Activated CD4-positive, alpha-beta T cell treated with anti-CD3 and anti-CD28 coated beads, Interleukin-10, Interleukin-2, amounts not matched to agents 100 ng/mL and 50 ng/mL, durations not matched to agents 16 hours and 8 hours (primary cell): ENCODE results near the gene GINS3.

Experiments used
- DNase-seq: peaks from one replicate; pipeline ENCODE4 v3.0.0-alpha.2; 2020

The GINS3 gene

DNA sequence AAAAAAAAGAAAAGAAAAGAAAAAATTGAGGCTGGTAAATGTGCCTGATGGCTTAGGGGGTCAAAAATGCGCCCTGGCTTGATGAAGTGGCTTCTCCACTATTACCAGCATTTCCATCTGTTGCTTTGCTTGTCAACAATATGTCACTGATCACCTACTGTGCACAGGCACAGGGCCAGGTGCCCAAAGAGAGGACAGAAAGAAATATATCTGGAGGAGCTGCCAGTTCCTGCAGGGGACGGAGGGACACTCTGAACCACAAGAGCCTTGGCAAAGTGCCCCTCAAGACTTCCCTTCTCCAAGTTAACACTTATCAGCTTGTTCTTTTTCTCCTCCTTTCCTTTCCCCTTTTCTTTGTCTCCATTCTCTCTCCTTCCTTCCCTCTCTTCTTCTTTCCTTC, 34.7 kb downstream of the GINS3 start:
- DNase-seq: no peak

DNA sequence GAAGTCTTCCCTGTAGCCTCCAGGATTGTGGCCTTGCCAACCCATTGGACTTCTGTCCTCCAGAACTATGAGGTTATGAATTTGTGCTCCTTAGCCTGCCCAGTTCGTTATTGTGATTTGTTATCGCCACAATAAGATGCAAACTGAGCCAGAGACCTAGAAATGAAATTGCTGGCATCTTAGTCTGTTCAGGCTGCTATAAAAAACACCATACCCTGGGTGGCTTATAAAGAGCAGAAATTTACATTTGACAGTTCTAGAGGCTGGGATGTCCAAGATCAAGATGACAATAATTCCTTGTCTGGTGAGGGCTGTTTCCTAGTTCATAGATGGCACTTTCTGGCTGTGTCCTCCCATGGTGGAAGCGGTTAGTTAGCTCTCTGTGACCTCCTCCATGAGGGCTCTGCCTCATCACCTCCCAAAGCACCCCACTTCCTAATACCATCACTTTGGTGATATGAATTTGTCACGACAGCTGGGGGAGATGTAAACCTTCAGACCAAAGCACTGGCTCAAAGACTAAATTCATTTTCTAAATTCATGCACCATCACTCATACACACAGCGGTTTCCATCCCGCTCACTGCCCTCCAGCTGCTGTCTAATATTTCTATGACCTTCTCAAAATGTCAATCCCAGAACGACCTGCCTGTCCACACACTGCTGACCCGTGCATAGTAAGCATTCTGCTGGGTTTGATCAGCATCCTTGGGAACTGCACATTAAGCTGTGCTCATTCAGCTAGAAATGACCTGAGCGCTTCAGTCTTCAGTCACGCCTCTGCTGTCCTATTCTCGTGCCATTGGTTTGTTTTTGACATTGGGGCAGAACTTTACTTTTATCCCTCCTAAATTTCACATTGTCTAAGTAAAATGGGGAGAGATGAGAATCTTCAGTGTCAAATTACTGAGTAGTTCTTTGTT, 36.6 kb downstream of the GINS3 start:
- no peak for DNase-seq

DNA sequence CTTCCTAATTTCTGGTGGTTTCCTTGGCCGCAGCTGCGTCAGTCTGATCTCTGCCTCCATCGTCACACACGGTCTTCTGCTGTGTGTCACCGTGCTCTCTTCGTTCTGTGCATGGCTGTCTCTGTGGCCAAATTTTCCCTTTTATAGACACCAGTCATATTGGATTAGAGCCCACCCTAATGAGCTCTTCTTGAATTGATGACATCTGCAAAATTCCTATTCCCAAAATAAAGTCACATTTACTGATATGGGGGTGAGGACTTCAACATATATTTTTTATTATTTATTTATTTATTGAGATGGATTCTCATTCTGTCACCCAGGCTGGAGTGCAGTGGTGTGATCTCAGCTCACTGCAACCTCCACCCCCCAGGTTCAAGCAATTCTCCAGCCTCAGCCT, 38.4 kb downstream of the GINS3 start:
- no peak for DNase-seq

DNA sequence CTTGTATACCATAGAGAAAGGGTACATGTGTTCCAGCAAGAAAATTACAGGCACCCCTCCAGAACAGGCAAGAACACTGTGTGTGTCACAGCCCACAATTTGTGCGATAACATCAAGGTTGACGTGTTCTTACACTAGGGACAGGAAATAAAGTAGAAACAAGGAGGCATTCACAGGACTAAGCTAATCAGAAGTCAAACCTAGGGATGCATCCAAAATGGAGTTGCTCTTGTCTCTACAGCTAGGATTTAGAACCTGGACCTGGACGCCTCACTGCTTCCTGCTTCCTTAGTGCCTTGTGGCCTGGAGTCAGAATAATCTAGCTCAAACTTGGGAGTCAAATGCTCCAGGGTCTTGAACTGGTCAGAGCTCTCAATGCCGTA, 41.3 kb downstream of the GINS3 start:
- no peak for DNase-seq

DNA sequence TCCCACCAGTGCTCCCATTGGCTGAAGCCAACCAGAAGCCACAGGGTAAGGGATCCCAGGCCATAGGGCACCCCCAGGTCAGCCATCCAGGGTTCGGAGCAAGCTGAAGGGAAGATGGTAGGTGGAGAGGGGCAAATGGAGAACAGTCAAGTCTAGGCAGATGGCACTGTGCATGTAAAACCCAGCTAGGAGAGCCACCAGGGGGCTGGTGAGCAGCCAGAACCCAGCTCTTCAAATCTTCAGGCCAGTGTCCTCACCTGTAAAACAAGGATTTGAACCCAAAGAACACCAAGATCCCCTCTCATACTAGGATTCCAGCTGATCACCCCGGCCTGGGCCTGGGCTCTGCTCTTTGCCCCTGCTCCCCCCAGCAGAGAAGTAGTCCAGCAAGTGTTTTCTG, 43.5 kb downstream of the GINS3 start:
- DNase-seq: no peak

DNA sequence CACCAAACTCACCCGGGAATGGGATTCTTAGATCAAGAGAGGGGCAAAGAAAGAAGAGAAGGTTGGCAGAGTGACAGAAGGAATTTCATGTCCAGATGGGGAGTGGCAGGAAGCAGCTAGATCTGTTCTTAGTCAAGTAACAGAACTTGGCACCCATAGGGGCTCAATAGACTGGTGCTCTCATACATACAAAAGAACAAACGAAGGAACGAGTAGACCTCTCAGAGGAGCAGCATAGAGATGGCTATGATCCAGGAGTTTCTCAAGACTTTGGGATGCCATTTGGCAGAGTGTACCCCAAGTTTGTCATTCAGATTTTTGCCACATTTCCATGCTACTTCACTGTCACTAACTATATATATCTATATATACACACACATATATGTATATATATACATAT, 47.9 kb downstream of the GINS3 start:
- no peak for DNase-seq

DNA sequence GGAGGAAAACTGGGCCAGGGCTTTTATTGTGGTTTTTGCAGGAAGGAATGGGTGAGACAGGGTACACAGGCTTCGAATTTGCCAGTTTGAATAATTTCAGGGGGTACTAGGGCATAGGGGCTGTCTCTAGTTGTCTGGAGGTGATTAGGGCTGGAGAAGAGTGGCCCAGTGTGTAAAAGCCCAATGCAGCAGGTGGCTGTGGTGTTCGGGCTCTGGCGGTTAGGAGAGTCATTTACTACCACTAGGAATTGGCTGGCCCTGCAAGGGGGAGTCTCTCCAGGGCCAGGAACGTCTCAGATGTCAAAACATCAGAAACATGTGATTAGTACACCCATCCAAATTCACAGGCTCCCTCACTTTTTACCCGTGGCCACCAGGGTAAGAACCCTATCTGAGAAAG, 50.3 kb downstream of the GINS3 start:
- DNase-seq: no peak

DNA sequence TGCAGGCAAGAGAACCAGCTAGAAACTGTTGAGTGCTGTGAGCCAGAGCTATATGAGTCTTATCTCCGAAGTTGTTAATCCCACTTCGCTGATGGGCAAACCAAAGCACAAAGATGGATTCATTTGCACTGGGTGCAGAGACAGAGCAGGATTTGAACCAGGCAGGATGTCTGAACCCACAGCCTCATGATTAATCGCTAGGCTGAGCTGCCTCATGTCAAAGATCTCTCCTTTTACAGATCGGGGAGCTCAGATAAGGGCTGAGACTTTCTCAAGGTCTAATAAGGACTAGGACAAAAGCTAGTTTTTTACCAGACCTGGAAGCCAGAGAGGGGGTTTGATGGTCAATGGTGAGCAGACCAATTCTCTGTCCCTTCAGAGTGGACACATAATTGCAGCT, 51.5 kb downstream of the GINS3 start:
- no peak for DNase-seq

DNA sequence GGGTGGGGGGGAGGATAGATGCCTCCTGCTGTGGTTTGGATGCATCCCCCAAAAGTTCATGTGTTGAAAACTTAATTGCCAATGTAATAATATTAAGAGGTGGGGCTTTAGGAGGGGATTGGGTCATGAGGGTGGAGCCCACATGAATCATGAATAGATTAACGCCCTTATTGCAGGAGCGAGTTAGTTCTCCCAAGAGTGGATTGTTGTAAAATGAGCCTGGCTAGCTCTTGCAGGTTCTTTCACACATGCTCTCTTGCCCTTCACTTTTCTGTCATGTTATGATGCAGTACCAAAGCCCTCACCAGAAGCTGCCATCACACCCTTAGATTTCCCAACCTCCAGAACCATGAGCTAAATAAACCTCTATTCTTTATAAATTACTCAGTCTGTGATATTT, 52.0 kb downstream of the GINS3 start:
- no peak for DNase-seq

DNA sequence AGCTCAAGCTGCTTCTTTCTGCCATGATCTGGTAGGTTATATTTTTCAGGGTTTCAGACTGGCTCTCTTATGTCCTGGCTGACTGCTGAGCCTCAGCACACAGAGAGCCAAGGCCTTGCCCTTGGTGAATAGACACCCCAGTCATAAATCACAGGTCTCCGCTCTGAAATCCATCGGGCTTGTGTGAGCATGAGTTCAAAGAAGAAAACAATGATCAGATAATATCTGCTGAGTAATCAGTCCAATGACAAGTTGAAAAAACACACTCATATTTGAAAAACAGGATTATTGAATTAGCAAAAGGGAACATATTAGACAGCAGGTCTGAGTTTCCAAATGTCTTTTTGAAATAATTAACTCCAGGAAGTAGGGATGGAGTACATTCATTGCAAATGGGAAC, 56.6 kb downstream of the GINS3 start:
- no peak for DNase-seq

DNA sequence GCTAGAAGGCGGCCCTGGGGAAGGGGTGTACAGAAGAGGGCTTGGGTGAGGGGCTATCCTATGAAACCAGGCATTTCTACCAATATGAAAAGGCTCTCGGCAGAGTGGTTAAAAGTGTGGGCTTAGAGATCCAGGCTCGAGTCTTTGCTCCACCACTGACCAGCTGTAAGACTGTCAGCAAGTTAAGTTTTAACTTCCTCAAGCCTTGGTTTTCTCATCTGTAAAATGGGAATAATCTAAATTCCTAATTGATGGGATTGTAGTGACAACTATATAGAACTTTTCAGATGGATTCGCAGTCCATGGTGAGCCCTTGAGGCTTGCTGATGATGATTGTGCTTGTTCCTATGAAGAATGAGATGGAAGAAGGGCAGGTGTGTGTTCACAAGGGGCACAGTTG, 57.0 kb downstream of the GINS3 start:
- no peak for DNase-seq

DNA sequence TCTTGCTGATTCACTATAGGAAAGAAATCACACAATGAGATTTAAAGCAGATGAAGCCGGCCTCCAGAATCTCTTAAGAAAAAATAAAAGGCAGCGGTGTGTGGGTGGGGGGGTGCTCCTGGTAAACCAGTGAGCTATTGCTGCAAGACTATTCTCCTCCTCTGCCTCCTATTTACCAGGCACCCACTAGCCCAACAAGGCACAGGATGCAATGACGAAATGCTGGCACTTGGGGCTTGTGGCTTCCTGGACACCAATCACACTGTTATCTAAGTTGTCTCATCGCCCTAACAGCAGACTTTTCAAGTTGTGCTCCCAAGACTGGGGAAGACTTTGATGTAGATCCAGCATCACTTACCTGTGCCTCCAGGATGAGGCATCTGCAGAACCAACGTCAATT, 57.5 kb downstream of the GINS3 start:
- peak; percentile 28 for DNase-seq

DNA sequence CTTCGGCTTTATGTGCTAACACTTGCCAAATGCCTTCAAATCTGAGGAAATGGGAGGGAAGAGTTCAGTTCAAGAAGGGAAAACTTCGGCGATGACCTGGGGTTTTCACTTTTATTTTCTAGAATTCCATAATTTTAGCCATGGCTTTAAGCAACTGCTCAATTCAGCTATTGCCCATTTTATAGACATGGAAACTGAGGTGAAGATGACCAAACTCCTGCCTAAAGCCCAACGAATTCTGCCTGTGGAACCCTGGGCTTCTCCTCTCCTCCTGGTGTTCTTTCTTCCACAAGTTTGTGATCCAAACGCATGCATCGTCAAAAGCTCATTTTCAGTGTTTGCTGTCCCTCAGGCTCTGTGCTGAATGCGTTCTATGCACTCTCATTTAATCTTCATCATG, 58.3 kb downstream of the GINS3 start:
- DNase-seq: no peak

DNA sequence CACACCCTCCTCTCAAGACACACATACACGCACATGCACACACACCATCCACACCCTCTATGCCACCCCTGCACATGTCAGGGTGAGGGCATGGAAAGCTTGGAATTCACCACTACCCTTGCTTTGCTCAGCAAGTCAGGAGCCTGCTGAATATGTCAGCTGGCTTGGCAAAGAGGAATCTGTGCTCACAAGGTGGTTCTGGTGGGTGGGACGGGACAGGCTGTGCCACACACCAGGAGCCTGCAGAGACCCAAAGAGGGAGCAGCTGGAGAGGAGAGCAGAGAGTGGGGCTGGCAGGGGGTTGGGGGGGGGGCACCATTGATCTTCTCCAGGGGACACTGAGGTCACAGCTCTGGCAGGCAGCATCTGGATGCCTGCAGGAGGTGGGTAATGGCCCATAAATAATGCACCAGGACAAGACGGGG, 59.0 kb downstream of the GINS3 start:
- DNase-seq: no peak

DNA sequence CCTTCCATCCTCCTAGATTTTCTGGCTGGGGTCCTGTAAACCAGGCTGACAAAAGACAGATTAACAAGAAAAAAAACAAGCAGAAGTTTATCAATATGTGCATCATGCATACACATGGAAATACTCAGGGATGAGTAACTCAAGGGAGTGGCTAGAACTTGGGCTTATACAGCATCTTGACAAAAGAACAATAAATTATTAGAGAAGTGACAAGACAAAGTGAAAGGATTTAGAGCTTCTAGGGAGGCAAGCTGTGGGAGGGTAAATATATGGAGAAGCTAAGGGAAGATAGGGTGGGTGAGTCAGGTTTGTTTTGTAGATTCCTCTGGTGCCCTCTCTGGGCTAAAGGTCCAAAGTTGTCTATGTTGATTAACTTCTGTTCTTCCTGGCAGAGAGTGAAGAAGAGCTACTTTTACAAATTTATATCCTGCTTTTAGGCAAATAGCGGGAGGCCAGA, 59.7 kb downstream of the GINS3 start:
- no peak for DNase-seq

DNA sequence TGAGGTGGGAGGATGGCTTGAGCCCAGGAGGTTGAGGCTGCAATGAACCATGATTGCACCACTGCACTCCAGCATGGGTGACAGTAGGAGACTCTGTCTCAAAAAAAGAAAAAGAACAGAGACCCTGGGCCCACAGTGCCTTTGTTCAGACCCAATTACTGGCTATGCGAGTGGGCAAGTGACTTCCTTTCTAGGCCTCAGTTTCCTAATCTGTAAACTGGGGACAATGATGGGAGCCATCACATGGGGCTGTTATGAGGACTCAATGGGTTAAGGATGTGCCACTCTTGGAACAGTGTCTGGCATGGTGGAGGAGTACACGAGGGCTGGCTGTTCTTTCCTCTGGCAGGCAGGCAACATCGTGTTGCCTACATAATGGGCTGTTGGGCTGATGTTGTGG, 60.4 kb downstream of the GINS3 start:
- DNase-seq: no peak

DNA sequence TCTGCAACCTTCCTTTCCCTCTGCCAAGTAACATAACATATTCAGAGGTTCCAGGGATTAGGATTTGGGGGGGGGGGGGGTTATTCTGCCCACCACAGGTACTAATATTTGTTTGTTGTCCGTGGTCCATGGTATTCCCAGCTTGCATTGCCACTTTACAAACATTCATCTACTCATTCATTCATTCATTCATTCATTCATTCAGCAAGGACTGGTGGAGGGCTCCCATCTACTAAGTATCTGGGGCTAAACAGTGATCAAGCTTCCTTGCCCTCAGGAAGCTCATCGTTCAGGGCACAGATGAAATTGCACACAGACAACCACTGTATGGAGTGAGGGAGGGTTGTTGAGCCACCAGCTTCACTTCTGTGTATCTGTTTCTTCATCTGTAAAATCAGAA, 61.9 kb downstream of the GINS3 start:
- no peak for DNase-seq

DNA sequence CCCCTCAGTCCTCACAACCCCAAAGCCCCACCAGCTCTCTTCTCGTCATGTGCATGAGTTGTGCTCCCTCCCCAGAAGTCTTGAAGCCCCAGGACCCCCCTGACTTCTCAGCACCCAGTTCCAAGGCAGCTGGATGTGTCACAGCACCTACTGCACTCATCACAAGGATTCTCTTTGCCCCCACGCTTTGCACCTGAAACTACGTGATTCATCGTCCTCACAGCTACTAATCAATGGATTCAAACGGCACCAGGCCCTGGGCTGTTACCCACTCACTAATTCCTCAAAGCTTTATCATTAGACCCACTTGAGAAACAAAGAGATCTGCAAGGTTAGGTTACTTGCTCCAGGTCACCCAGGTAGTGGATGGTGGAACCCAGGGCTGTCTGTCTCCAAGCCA, 62.6 kb downstream of the GINS3 start:
- no peak for DNase-seq
